Sigmoid colon (tissue), 7 donors: ENCODE data around the gene GALNT17. TPM values are rescaled to one million over a fixed set of nuclear protein-coding genes. Genes with fewer than 3 reads are reported as not detected.
A peak's percentile ranks its signal among the peaks of the same experiment; 100 is the strongest.

Source experiments
- DNase-seq: peaks from one replicate; pipeline ENCODE4 v3.0.0-alpha.2; 2019
- H3K27ac ChIP-seq, 4 donors: fragments of 200-600 bp; sonication (generic); one replicate each; pipeline ENCODE4 v1.5.1; 2016 to 2019; ENCODE audit warnings: mild to moderate bottlenecking in 1 of 4
- H3K27me3 ChIP-seq, 3 donors: fragments of 200-600 bp; sonication (generic); one replicate each; pipeline ENCODE4 v1.5.1; 2019; ENCODE audit warnings: mild to moderate bottlenecking in 1 of 3
- H3K36me3 ChIP-seq, 4 donors: fragments of 200-600 bp; sonication (generic); one replicate each; pipeline ENCODE4 v1.5.1; 2016 to 2019
- H3K4me1 ChIP-seq, 4 donors: fragments of 200-600 bp; sonication (generic); one replicate each; pipeline ENCODE4 v1.5.1; 2017 to 2019
- H3K4me3 ChIP-seq, 4 donors: fragments of 200-600 bp; sonication (generic); one replicate each; pipeline ENCODE4 v1.5.1; 2017 to 2019; ENCODE audit warnings: mild to moderate bottlenecking in 2 of 4, moderate library complexity in 1 of 4
- H3K9me3 ChIP-seq, 4 donors: fragments of 200-600 bp in 3 of 4; sonication (generic) in 3 of 4; one replicate each; pipeline versions ENCODE4 v1.5.1 to v1.6.1; 2013 to 2019
- EP300 ChIP-seq, 4 donors: sonication (generic); formaldehyde crosslinking; IDR thresholded peaks; one replicate each; pipeline ENCODE4 v1.6.1; 2017; ENCODE audit warnings: antibody characterized with exemption in 4 of 4
- POLR2A ChIP-seq, 2 donors: fragments of 450-650 bp; IDR thresholded peaks; one replicate each; pipeline ENCODE4 v1.6.1; 2016; ENCODE audit warnings: antibody characterized with exemption in 2 of 2, mild to moderate bottlenecking in 2 of 2, moderate library complexity in 2 of 2
- POLR2AphosphoS5 ChIP-seq, 4 donors: sonication (generic); formaldehyde crosslinking; IDR thresholded peaks; one replicate each; pipeline ENCODE4 v1.6.1; 2017; ENCODE audit warnings: antibody characterized with exemption in 4 of 4
- WGBS, 2 donors: extraction: QIAGEN DNeasy Blood & Tissue Kit; methylation state at CpG; one replicate each; pipeline ENCODE4 v1.1.7; 2013; 5-methylcytosine and 5-hydroxymethylcytosine counted together
- intact Hi-C: fragments of 100-400 bp; cut with DNase I; formaldehyde crosslinking; loops from one replicate; pipeline ENCODE4 v1.15.1; 2023
- polyA plus RNA-seq, 3 donors: library from polyadenylated mRNA; stranded (reverse); fragments of 200-250 nt; gene quantifications; one replicate each; pipeline ENCODE4 v1.2.3, GENCODE V29; 2013
- total RNA-seq, 4 donors: library from RNA; depleted of rRNA; stranded (reverse); fragments of >200 nt; gene quantifications; one replicate each; pipeline ENCODE4 v1.1.0, GENCODE V29; 2016
- TF ChIP-seq, protein P1 (sequence below), 4 experiments: fragments of 450-650 bp in 3 of 4; fragments of 200-600 bp in 1 of 4; IDR thresholded peaks; one replicate each; pipeline ENCODE4 v1.5.1; 2016 to 2019; ENCODE audit warnings: antibody characterized with exemption in 4 of 4, mild to moderate bottlenecking in 3 of 4, moderate library complexity in 2 of 4
- donor health status: healthy with polysubstance abuse.
- donor health status: Bipolar disorder and iron deficiency.
- donor health status: healthy.

GALNT17 gene
- total and polyA plus RNA-seq, 7 donors: 1.8 to 45.4 (median 15.1) TPM; not detected in 1

DNA sequence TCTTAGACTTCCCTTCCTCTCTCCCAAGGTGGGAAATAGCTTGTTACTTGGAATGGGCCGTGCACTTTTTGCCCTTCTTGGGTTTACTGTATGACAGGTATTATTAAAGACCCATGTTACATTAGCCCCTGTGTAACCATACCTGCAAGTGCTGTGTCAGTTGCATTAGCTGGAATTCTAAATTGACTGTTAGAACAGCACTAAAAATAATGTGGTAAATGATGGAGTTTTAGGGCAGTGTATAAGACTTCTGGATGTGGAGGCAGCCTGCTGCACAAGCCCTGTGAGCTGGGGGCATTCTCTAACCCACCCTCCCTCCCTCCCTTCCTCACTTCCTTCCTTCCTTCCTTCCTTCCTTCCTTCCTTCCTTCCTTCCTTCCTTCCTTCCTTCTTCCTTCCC, 52.7 kb downstream of the GALNT17 start:
- no peak overlapping the region for H3K27ac ChIP-seq

GRCh38 chr7:71186535-71187057, 54.7 kb downstream of the GALNT17 start:
- peaks cover 0 to 8% (median 0%) of the 10 kb centered on the region in 4 donors for H3K9me3 ChIP-seq
- no peak overlapping the region for H3K4me3 ChIP-seq
- no peaks in the 10 kb centered on the region for H3K36me3 ChIP-seq
- intact Hi-C loops: no loop called here
- no peaks in the 10 kb centered on the region for H3K27me3 ChIP-seq
- WGBS, 2 donors: 51 to 62% methylated on average over 4 of the region's 4 CpGs
- H3K27ac ChIP-seq: peak overlapping the region in 2 of 4 donors; percentile 35 to 50
- DNase-seq: no peak
- TF ChIP-seq POLR2AphosphoS5 (IDR thresholded peaks at IDR 0.05): no peak
- TF ChIP-seq POLR2A (IDR thresholded peaks at IDR 0.05): no peak
- TF ChIP-seq, protein P1, sequence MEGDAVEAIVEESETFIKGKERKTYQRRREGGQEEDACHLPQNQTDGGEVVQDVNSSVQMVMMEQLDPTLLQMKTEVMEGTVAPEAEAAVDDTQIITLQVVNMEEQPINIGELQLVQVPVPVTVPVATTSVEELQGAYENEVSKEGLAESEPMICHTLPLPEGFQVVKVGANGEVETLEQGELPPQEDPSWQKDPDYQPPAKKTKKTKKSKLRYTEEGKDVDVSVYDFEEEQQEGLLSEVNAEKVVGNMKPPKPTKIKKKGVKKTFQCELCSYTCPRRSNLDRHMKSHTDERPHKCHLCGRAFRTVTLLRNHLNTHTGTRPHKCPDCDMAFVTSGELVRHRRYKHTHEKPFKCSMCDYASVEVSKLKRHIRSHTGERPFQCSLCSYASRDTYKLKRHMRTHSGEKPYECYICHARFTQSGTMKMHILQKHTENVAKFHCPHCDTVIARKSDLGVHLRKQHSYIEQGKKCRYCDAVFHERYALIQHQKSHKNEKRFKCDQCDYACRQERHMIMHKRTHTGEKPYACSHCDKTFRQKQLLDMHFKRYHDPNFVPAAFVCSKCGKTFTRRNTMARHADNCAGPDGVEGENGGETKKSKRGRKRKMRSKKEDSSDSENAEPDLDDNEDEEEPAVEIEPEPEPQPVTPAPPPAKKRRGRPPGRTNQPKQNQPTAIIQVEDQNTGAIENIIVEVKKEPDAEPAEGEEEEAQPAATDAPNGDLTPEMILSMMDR (IDR thresholded peaks at IDR 0.05): no peak
- no peak for TF ChIP-seq EP300 (IDR thresholded peaks at IDR 0.05)
- H3K4me1 ChIP-seq: peaks cover 0 to 9% (median 2%) of the 10 kb centered on the region in 4 donors

More for the DNA sequence above, 52.7 kb downstream of the GALNT17 start:
- peaks cover 0 to 9% (median 2%) of the 10 kb centered on the region in 4 donors for H3K4me1 ChIP-seq
- H3K4me3 ChIP-seq: no peak overlapping the region
- H3K36me3 ChIP-seq: no peaks in the 10 kb centered on the region
- no peak for TF ChIP-seq POLR2AphosphoS5 (IDR thresholded peaks at IDR 0.05)
- TF ChIP-seq, protein P1 (IDR thresholded peaks at IDR 0.05): no peak
- TF ChIP-seq EP300 (IDR thresholded peaks at IDR 0.05): no peak
- TF ChIP-seq POLR2A (IDR thresholded peaks at IDR 0.05): no peak
- peaks cover 0 to 8% (median 0%) of the 10 kb centered on the region in 4 donors for H3K9me3 ChIP-seq
- 59 to 84% methylated on average over 1 of the region's 1 CpG for WGBS, 2 donors
- DNase-seq: no peak
- no peaks in the 10 kb centered on the region for H3K27me3 ChIP-seq
- intact Hi-C loops: no loop called here

GRCh38 chr7:71191771-71192170, 59.8 kb downstream of the GALNT17 start:
- intact Hi-C loops: no loop called here
- 78 to 83% methylated on average over 6 of the region's 6 CpGs for WGBS, 2 donors
- no peak overlapping the region for H3K27ac ChIP-seq
- H3K27me3 ChIP-seq: no peaks in the 10 kb centered on the region
- no peak overlapping the region for H3K4me3 ChIP-seq
- H3K36me3 ChIP-seq: no peaks in the 10 kb centered on the region
- H3K9me3 ChIP-seq: peaks cover 0 to 6% (median 0%) of the 10 kb centered on the region in 4 donors
- TF ChIP-seq POLR2AphosphoS5 (IDR thresholded peaks at IDR 0.05) (no peak), EP300 (IDR thresholded peaks at IDR 0.05) (no peak), POLR2A (IDR thresholded peaks at IDR 0.05) (no peak)
- TF ChIP-seq, protein P1 (IDR thresholded peaks at IDR 0.05): no peak
- no peaks in the 10 kb centered on the region for H3K4me1 ChIP-seq
- DNase-seq: no peak

DNA sequence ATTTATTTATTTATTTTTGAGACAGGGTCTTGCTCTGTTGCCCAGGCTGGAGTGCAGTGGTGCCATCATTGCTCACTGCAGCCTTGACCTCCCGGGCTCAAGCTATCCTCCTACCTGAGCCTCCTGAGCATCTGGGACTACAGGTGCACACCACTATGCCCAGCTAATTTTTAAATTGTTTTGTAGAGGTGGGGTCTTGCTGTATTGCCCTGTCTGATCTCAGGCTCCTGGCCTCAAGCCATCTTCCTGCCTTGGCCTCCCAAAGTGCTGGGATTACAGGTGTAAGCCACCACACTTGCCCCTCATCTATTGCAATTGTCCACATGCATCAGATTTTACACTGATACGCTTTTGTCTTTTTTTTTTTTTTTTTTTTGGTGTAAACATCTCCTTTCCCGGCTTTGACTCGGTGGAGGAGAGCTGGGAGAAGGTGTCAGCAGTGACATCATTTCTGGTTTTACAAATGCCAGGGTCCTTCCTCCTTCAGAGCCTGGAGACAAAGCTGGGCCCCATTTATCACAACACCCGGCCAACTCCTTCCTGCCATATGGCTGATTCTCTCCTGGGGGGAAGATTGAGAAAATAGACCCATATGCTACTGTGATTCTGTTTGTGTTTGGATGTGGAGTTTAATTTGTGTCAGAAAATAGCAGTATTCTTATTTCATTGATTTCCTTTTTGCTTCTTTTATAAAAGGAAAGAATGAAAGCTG, 61.3 kb downstream of the GALNT17 start:
- H3K4me3 ChIP-seq: no peak overlapping the region
- H3K36me3 ChIP-seq: no peaks in the 10 kb centered on the region
- WGBS, 2 donors: 67 to 84% methylated on average over 5 of the region's 5 CpGs
- no peak overlapping the region for H3K27ac ChIP-seq
- H3K27me3 ChIP-seq: no peaks in the 10 kb centered on the region
- TF ChIP-seq, protein P1 (IDR thresholded peaks at IDR 0.05): no peak
- TF ChIP-seq POLR2A (IDR thresholded peaks at IDR 0.05): no peak
- TF ChIP-seq EP300 (IDR thresholded peaks at IDR 0.05): no peak
- TF ChIP-seq POLR2AphosphoS5 (IDR thresholded peaks at IDR 0.05): no peak
- DNase-seq: no peak
- peaks cover 0 to 3% (median 0%) of the 10 kb centered on the region in 4 donors for H3K9me3 ChIP-seq
- intact Hi-C loops: no loop called here
- H3K4me1 ChIP-seq: no peaks in the 10 kb centered on the region
